B cell (primary cell): ENCODE data around the gene IL34. TPM values are rescaled to one million over a fixed set of nuclear protein-coding genes. Genes with fewer than 3 reads are reported as not detected.

Experiments
- ATAC-seq: fragments of 200-7000 bp; cut with Tn5 transposase; one replicate; pipeline ENCODE4 v1.10.0; 2021; ENCODE audit warnings: low read depth, mild to moderate bottlenecking, moderate number of reproducible peaks, moderate library complexity
- CTCF ChIA-PET: fragments of 350-600 bp; sonication (Branson Sonifier 250); formaldehyde crosslinking; loops from one replicate; lab custom pipeline; 2021; ENCODE audit warnings: antibody characterized with exemption, inconsistent platforms; lab: Charles Lee
- POLR2A ChIA-PET: fragments of 350-600 bp; sonication (Branson Sonifier 250); formaldehyde crosslinking; loops from one replicate; lab custom pipeline; 2021; ENCODE audit warnings: antibody characterized with exemption; lab: Charles Lee
- DNase-seq: peaks from one replicate; pipeline ENCODE4 v3.0.0; 2013
- H2AFZ ChIP-seq: 2 replicates; pipeline ENCODE4 v1.6.1; 2012; ENCODE audit warnings: mild to moderate bottlenecking, low read depth, low read length; ENCODE audit not compliant: insufficient read depth, poor library complexity, severe bottlenecking
- H3K27ac ChIP-seq, 2 donors: 1 replicate in 1 of 2; 2 replicates in 1 of 2; pipeline ENCODE4 v1.5.1; 2012 to 2013; ENCODE audit warnings: low read length in 2 of 2, mild to moderate bottlenecking in 2 of 2, moderate library complexity in 1 of 2
- H3K27me3 ChIP-seq, 4 experiments: fragments of 200-600 bp in 1 of 4; sonication (generic) in 1 of 4; replicated peaks in 1 of 4; 1 replicate in 2 of 4; 2 replicates in 2 of 4; pipeline versions ENCODE4 v1.6.1 to v1.7.0; 2013 to 2016; ENCODE audit warnings: low read length in 3 of 4, mild to moderate bottlenecking in 2 of 4, mixed read lengths in 1 of 4, moderate library complexity in 1 of 4; ENCODE audit not compliant: insufficient read depth in 4 of 4, control insufficient read depth in 3 of 4; ENCODE audit errors: control extremely low read depth in 1 of 4
- H3K36me3 ChIP-seq, 2 experiments: replicated peaks in 1 of 2; 1 replicate in 1 of 2; 2 replicates in 1 of 2; pipeline versions ENCODE4 v1.6.1 to v1.7.1; 2013; ENCODE audit warnings: low read length in 1 of 2; ENCODE audit not compliant: insufficient read depth in 2 of 2, control insufficient read depth in 1 of 2; ENCODE audit errors: control extremely low read depth in 1 of 2, extremely low read depth in 1 of 2
- H3K4me1 ChIP-seq, 2 donors: fragments of 200-600 bp in 1 of 2; sonication (generic) in 1 of 2; 1 replicate in 1 of 2; 2 replicates in 1 of 2; pipeline versions ENCODE4 v1.5.1 to v1.6.1; 2013 to 2017; ENCODE audit warnings: low read length in 2 of 2; ENCODE audit not compliant: control insufficient read depth in 2 of 2, insufficient read depth in 2 of 2
- H3K4me2 ChIP-seq: replicated peaks from 2 replicates; pipeline ENCODE3; 2012; ENCODE audit warnings: mild to moderate bottlenecking, low read depth, low read length; ENCODE audit not compliant: poor library complexity, severe bottlenecking
- H3K4me3 ChIP-seq, 5 experiments: fragments of 200-600 bp in 1 of 5; sonication (generic) in 1 of 5; 1 replicate in 3 of 5; 2 replicates in 2 of 5; pipeline versions ENCODE4 v1.5.1 to v1.7.0; 2011 to 2016; ENCODE audit warnings: low read length in 4 of 5, mild to moderate bottlenecking in 4 of 5, low read depth in 2 of 5, control low read depth in 1 of 5, moderate library complexity in 1 of 5; ENCODE audit not compliant: insufficient read depth in 1 of 5; ENCODE audit errors: control extremely low read depth in 1 of 5, extremely low read depth in 1 of 5
- H3K79me2 ChIP-seq: fragments of 200-600 bp; sonication (generic); one replicate; pipeline ENCODE4 v1.6.0; 2016; ENCODE audit warnings: low read length; ENCODE audit not compliant: control insufficient read depth, insufficient read depth
- H3K9ac ChIP-seq: fragments of 200-600 bp; sonication (generic); 2 replicates; pipeline ENCODE4 v1.6.1; 2017; ENCODE audit warnings: mild to moderate bottlenecking, low read length, moderate library complexity
- H3K9me3 ChIP-seq, 3 donors: one replicate each; pipeline versions ENCODE4 v1.6.1 to v1.7.1; 2013; ENCODE audit warnings: low read length in 2 of 3; ENCODE audit not compliant: control insufficient read depth in 2 of 3, insufficient read depth in 1 of 3; ENCODE audit errors: control extremely low read depth in 1 of 3
- H4K20me1 ChIP-seq: 2 replicates; pipeline ENCODE4 v1.6.0; 2012; ENCODE audit warnings: mild to moderate bottlenecking, low read length; ENCODE audit not compliant: insufficient read depth, control insufficient read depth, poor library complexity, severe bottlenecking
- H3K27ac Mint-ChIP-seq: one replicate; pipeline ENCODE4 v1.8.0; 2021; ENCODE audit warnings: mixed read lengths
- H3K27me3 Mint-ChIP-seq: one replicate; pipeline ENCODE4 v1.8.0; 2021; ENCODE audit warnings: mixed read lengths
- H3K4me1 Mint-ChIP-seq: one replicate; pipeline ENCODE4 v1.8.0; 2021; ENCODE audit warnings: mixed read lengths
- H3K4me3 Mint-ChIP-seq: one replicate; pipeline ENCODE4 v1.8.0; 2021; ENCODE audit warnings: mixed read lengths
- H3K9me3 Mint-ChIP-seq: one replicate; pipeline ENCODE4 v1.8.0; 2022; ENCODE audit warnings: mixed read lengths; ENCODE audit not compliant: insufficient read depth
- CTCF ChIP-seq: fragments of 200-600 bp; IDR thresholded peaks from one replicate; pipeline ENCODE4 v1.8.0; 2022; ENCODE audit warnings: antibody characterized with exemption, mild to moderate bottlenecking
- EZH2 ChIP-seq: IDR thresholded peaks from 2 replicates; pipeline ENCODE4 v1.6.1; 2012; ENCODE audit warnings: borderline replicate concordance, low read depth, mild to moderate bottlenecking, moderate library complexity, low read length; ENCODE audit not compliant: insufficient read depth, poor library complexity, severe bottlenecking
- WGBS: methylation state at CpG from one replicate; pipeline ENCODE4 v1.1.5; 2013; ENCODE audit warnings: missing lambda C conversion rate; ENCODE audit not compliant: insufficient coverage; 5-methylcytosine and 5-hydroxymethylcytosine counted together
- intact Hi-C: fragments of 100-400 bp; cut with micrococcal nuclease; formaldehyde crosslinking; loops from one replicate; pipeline ENCODE4 v1.10.0; 2022
- polyA plus RNA-seq: library from polyadenylated mRNA; depleted of rRNA; stranded (reverse); fragments of >200 nt; gene quantifications from 2 replicates; pipeline ENCODE4 v1.2.3, GENCODE V29; 2012
- total RNA-seq, 2 donors: library from RNA; stranded (reverse); fragments of 120-200 nt in 1 of 2; gene quantifications; 1 replicate in 1 of 2; 2 replicates in 1 of 2; pipeline versions ENCODE4 v1.2.3 to v1.2.4, GENCODE V29; 2013 to 2022

The IL34 gene
- total and polyA plus RNA-seq, 2 donors (not counting 1 experiment from before 2014, with no cell fraction given): 0.09 TPM; not detected in 1

GRCh38 chr16:70627696-70628095, 18.7 kb upstream of the IL34 start:
- no CpG with 5 or more reads among the region's 3 CpGs for WGBS
- no peaks in the 10 kb centered on the region for H3K27me3 ChIP-seq
- H3K4me3 ChIP-seq: no peak overlapping the region
- no peak overlapping the region for H3K9ac ChIP-seq
- intact Hi-C loops: no loop called here
- Mint-ChIP-seq H3K4me3 (no peak overlapping the region), H3K27ac (no peak overlapping the region), H3K9me3 (peaks cover 3% of the 10 kb centered on the region), H3K4me1 (no peaks in the 10 kb centered on the region), H3K27me3 (peaks cover 11% of the 10 kb centered on the region)
- CTCF ChIA-PET: no interaction called here
- no peak for DNase-seq
- no peaks in the 10 kb centered on the region for H3K4me1 ChIP-seq
- H3K4me2 ChIP-seq: no peak overlapping the region
- no peaks in the 10 kb centered on the region for H3K36me3 ChIP-seq
- POLR2A ChIA-PET: interaction anchor here (0.6 kb wide), 1 partner anchor 1533 kb away, joined by 4 read pairs; no protein-coding TSS in a partner anchor
- H3K9me3 ChIP-seq: peaks cover 0 to 3% (median 2%) of the 10 kb centered on the region in 3 donors
- no peaks in the 10 kb centered on the region for H3K79me2 ChIP-seq
- H4K20me1 ChIP-seq: no peaks in the 10 kb centered on the region
- TF ChIP-seq EZH2: no peak
- no peak for TF ChIP-seq CTCF
- no peak for ATAC-seq
- H2AFZ ChIP-seq: no peak overlapping the region
- no peak overlapping the region for H3K27ac ChIP-seq

DNA sequence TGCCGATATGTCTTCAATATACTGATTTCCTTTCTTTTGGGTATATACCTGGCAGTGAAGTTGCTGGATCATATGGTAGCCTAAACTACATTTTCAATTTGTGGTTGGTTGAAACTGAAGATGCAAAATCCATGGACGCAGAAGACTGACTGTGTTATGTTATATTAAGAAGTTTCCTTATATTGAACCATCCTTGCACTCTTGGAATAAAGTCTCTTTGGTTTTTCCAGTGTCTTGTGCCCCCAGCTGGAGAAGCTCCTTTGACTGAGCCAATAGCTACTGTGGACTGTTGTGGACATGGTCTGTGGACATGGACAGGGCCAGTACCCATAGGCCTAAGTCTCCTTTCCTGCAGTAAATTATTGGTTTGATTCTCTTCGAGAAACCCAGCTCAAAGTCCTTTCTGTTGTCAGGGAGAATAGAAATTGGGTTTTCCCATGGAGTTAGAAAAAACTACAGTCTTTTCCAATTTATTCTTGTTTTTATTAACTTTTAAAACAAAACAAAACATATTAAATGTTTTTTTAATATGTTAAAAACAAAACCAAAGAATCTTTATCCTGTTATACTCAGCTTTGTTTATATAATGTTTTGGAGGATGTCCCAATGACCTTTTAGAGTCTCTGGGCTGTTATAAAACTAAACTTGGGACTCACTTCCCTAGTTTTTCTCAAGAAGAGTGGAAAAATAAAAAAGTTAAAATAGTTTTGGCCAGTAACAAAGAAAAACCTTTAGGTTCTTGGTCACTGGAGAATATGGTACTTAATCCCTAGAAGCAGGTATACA, 15.2 kb upstream of the IL34 start:
- no peaks in the 10 kb centered on the region for H4K20me1 ChIP-seq
- peaks cover 0 to 3% (median 2%) of the 10 kb centered on the region in 3 donors for H3K9me3 ChIP-seq
- no peak overlapping the region for H3K4me3 ChIP-seq
- TF ChIP-seq CTCF: no peak
- no peak for TF ChIP-seq EZH2
- no peak overlapping the region for H3K4me3 Mint-ChIP-seq
- CTCF ChIA-PET: no interaction called here
- no peak for ATAC-seq
- H3K27ac ChIP-seq: no peak overlapping the region
- H3K4me1 Mint-ChIP-seq: no peaks in the 10 kb centered on the region
- no peak overlapping the region for H3K4me2 ChIP-seq
- 100% methylated on average over 1 of the region's 3 CpGs for WGBS
- no peak for DNase-seq
- H3K27ac Mint-ChIP-seq: no peak overlapping the region
- no peak overlapping the region for H3K9ac ChIP-seq
- peaks cover 3% of the 10 kb centered on the region for H3K9me3 Mint-ChIP-seq
- H3K4me1 ChIP-seq: no peaks in the 10 kb centered on the region
- POLR2A ChIA-PET: no interaction called here
- intact Hi-C loops: no loop called here
- no peaks in the 10 kb centered on the region for H3K79me2 ChIP-seq
- no peaks in the 10 kb centered on the region for H3K36me3 ChIP-seq
- peaks cover 8% of the 10 kb centered on the region for H3K27me3 Mint-ChIP-seq
- no peaks in the 10 kb centered on the region for H3K27me3 ChIP-seq
- no peak overlapping the region for H2AFZ ChIP-seq
